DMS53 treated with DMSO at 0.1 percent for 48 hours (cell line): ENCODE measurements around the gene F11R.
"Not testable (repeated sequence)": the region's sequence is repeated elsewhere in the genome, so short reads cannot be mapped to it uniquely, and the experiment has no call there.

Experiments used
- DNase-seq: peaks from one replicate; lab custom pipeline; 2025; ENCODE audit not compliant: unreplicated experiment; lab: John Stamatoyannopoulos, UW

F11R gene

GRCh38 chr1:161020509-161021164 lies at the start of gene F11R:
F11R (minus strand) TSS chr1:161021152; CDS start chr1:161021073, 79 bp downstream.
- DNase-seq: peak; percentile 62

- no peak for DNase-seq
Observed at GRCh38 chr1:161069731-161070270, 48.8 kb upstream of the F11R start, which contains the start of gene ARHGAP30. ARHGAP30 (minus strand) TSS chr1:161069891; CDS start chr1:161069624, 267 bp downstream.

- no peak for DNase-seq
Observed at GRCh38 chr1:161069241-161069640, 48.3 kb upstream of the F11R start.

GRCh38 chr1:161068306-161069234 lies 47.6 kb upstream of the F11R start:
- no peak for DNase-seq

- DNase-seq: no peak
Observed at GRCh38 chr1:161066694-161067093, 45.7 kb upstream of the F11R start.

- DNase-seq: not testable (repeated sequence)
Observed at GRCh38 chr1:161065681-161066080, 44.7 kb upstream of the F11R start.

- not testable (repeated sequence) for DNase-seq
Observed at GRCh38 chr1:161063936-161064335, 43.0 kb upstream of the F11R start.

GRCh38 chr1:161061419-161061818 lies 40.5 kb upstream of the F11R start:
- DNase-seq: no peak

GRCh38 chr1:161059293-161059692 lies 38.3 kb upstream of the F11R start:
- no peak for DNase-seq

GRCh38 chr1:161054805-161055204 lies 33.9 kb upstream of the F11R start:
- DNase-seq: no peak

GRCh38 chr1:161054232-161054631 lies 33.3 kb upstream of the F11R start:
- no peak for DNase-seq

- no peak for DNase-seq
Observed at GRCh38 chr1:161052899-161053298, 31.9 kb upstream of the F11R start.

- no peak for DNase-seq
Observed at GRCh38 chr1:161051219-161051618, 30.3 kb upstream of the F11R start.

- DNase-seq: no peak
Observed at GRCh38 chr1:161048949-161049722, 28.2 kb upstream of the F11R start.

GRCh38 chr1:161047436-161048420 lies 26.8 kb upstream of the F11R start:
- no peak for DNase-seq

GRCh38 chr1:161046605-161047228 lies 25.8 kb upstream of the F11R start:
- DNase-seq: no peak

- DNase-seq: peak; percentile 86
Observed at GRCh38 chr1:161045736-161046604, 25.0 kb upstream of the F11R start, which contains the start of gene USF1. USF1 (minus strand) TSS chr1:161045977; CDS start chr1:161043275, 2,702 bp downstream.
